Loucy (cell line): ENCODE measurements around the gene SPP1.

Experiments used
- CTCF ChIP-seq: fragments of 200-600 bp; sonication (generic); conservative IDR thresholded peaks from 2 replicates; pipeline ENCODE4 v1.5.1; 2014; ENCODE audit warnings: mild to moderate bottlenecking, antibody characterized with exemption, low read length
- EZH2phosphoT487 ChIP-seq: fragments of 200-600 bp; IDR thresholded peaks from 2 replicates; pipeline ENCODE4 v1.6.1; 2018; ENCODE audit warnings: antibody characterized with exemption, mild to moderate bottlenecking, moderate library complexity, borderline replicate concordance

- TF ChIP-seq CTCF, result no peak
- TF ChIP-seq EZH2phosphoT487, result no peak
These were observed 2.2 kb downstream of the SPP1 start for GRCh38 chr4:87977521-87978278.
